ENCODE measurements around the gene GOLGB1. TPM values are rescaled to one million over a fixed set of nuclear protein-coding genes. Genes with fewer than 3 reads are reported as not detected.

GOLGB1 gene
- total RNA-seq, 1 experiment from 2014 or later: 26.5 TPM

DNA sequence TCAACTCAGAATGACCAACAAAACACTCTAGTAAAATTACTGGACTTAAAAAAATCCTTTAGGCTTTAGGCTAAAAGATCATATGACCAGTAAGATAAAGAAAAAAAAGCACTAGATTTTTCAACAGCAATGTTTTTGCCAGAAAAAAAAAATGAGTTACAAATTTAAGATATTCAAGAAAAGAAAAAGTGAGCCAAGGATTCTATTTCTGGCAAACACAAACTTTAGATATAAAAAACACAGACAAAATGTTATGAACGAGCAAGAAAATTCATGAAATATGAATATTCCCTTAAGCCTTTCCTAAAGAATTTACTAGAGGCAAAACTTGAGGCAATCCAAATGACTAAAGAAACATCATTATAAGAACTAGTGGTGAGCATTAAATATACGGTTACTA lies 8.6 kb downstream of the GOLGB1 start:
- DNase-seq (ENCODE audit: low spot score): no peak

DNA sequence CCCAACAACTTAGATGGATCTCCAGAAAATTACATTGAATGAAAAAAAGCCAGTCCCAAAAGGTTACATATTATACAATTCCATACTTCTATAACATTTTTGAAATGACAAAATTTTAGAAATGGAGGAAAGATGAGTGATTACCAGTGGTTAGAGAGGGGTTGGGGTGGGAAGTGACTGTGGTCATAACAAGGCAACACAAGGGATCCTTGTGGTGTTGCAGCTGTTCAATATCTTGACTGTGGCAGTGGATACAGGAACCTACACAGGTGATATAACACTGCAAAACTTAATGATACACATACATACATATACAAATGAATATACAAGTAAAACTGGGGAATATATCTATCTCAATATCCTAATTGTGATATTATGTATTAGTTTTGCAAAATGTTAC lies 9.6 kb downstream of the GOLGB1 start:
- DNase-seq (ENCODE audit: low spot score): no peak

- no peak for DNase-seq (ENCODE audit: low spot score)
These were observed 11.9 kb downstream of the GOLGB1 start for GRCh38 chr3:121737644-121738043.

DNA sequence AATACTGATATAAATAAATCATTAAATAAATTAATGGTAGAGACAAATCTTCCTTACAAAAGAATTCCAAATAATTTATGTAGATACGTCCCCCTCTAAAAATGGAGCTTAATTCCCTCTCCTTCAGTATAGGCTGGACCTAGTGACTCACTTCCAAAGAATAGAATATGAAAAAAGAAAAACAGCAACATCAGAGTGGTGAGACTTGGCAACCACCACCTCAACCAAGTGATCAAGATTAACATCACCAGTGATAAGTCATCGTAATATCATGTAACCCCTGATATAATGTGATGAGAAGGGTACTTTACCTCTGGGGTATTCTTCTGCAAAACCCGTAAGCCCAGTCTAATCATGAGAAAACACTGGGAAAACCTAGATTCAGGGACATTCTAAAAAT lies 13.4 kb downstream of the GOLGB1 start:
- peak; percentile 5 for DNase-seq (ENCODE audit: low spot score)

GRCh38 chr3:121735047-121735696 lies 14.4 kb downstream of the GOLGB1 start:
- no peak for DNase-seq (ENCODE audit: low spot score)

GRCh38 chr3:121730940-121731687 lies 18.4 kb downstream of the GOLGB1 start:
- DNase-seq (ENCODE audit: low spot score): no peak

DNA sequence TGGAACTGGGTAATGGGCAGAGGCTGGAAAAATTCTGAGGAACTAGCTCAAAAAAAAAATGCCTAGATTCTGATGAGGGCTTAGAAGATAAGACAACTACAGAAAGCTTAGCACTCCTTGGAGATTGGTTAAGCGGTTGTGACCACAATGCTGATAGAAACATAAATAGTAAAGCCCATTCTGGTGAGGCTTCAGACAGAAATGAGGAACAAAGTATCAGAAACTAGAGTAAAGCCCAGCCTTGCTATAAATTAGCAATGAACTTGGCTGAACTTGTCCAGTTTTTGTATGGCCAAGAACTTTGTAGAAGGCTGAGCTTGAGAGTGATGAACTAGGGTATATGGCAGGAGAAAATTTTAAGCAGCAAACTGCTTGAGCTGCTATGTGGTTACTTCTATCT lies 25.4 kb downstream of the GOLGB1 start:
- DNase-seq (ENCODE audit: low spot score): no peak

DNA sequence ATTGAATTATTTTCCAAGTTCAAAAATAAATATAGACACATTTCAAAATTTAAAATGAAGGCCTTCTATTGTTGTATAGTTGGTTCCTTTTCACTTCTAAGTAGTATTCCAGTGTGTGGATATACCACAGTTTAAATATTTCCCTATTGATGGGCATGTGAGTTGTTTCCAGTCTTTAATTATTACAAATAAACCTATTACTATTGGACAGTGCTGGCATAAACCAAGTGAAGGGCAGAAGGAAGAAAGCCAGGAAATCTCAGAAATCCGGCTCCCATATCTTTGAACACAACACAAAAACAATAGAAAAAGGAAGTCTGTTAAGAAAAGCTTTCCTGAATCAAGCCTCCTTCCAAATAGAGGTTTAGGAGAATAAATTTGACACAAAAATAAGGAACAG lies 26.1 kb downstream of the GOLGB1 start:
- DNase-seq (ENCODE audit: low spot score): no peak

- DNase-seq (ENCODE audit: low spot score): no peak
These were observed 27.1 kb downstream of the GOLGB1 start for GRCh38 chr3:121722411-121722810.

DNA sequence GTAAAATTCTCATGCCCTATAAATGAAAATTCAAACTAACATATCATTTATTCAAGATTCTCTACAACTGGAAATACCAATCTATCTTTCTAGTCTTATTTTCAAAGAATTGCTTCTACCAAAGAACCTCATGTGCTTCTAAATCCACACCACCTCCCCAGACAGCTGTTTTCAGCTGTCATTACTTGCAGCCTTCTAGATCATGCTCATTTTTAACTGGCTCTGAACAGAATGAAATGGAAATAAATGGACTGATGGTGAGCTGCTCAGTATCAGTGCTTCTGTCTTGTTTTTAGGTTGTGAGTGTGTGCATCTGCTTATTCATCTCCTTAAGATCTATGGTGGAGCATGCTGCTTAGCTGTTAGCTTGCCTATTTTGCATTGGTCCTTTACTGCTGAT lies 29.4 kb downstream of the GOLGB1 start:
- no peak for DNase-seq (ENCODE audit: low spot score)

DNA sequence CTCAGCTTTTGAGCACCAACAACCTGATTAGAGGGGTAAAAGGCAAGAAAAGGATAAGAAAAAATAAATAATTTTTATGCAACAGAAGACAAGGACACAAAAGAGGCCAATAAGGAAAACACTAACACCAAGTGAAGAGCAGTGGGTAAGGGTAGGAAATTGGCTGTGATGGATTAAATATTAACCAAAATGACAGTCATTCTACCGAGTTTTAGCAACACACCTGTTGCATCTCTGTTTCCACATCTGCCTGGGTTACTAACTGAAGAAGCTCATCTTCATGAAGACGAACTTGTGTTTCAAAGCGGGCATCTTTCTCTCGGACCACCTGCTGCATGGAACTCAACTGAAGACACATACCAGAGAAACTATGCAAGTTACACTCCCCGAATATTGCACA lies 30.1 kb downstream of the GOLGB1 start:
- DNase-seq (ENCODE audit: low spot score): no peak

DNA sequence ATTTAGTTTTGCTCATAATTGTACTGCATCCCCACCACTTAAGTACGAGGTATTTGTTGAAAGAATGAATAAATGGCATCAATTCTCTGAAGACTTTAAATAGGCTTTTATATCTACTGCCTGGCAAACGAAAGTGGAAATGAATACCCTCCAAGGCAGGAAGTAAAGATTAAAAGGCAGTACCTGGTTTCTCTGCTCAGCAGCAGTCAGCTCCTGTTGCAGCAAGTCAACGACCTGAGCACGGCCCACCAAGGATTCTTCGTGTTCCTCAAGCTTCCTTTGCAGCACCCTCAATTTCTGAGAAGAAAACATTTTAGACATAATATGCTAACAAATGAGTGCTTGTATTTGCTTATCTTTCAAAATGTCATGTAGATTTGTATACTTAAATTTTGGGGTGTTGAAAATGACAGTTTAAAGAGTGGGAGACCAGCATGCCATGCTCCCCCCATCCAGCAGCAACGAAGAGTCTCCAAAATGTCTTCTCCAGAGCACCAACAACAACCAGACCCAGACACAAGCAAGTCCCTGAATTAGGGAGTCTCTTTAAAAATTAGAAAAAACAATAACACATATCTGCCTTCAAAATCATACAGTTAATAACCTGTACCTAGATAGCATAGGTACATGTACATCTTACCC lies 31.2 kb downstream of the GOLGB1 start:
- DNase-seq (ENCODE audit: low spot score): no peak

- DNase-seq (ENCODE audit: low spot score): no peak
These were observed 39.2 kb downstream of the GOLGB1 start for GRCh38 chr3:121710347-121710746.

- DNase-seq (ENCODE audit: low spot score): no peak
These were observed 41.8 kb downstream of the GOLGB1 start for GRCh38 chr3:121707531-121708273.

DNA sequence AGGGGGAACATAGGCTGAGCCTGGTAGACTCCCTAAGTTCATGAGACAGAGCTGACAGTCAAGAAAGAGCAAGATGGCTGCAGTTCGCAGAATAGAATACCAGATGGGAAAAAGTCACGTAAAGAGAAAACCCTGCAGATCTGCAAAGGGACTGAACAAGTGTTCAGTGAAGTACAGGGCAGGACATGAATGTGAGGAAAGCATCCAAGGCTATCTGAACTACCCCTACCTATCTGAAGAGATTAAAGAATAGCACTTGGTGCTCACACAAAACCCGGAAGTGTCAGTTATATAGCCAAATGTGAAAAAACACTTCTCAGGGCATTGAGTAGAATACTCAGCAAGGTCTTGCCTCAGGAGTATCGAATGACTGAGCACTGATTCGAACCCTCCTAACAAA lies 44.0 kb downstream of the GOLGB1 start:
- DNase-seq (ENCODE audit: low spot score): no peak

- no peak for DNase-seq (ENCODE audit: low spot score)
These were observed 45.6 kb downstream of the GOLGB1 start for GRCh38 chr3:121703973-121704372.

DNA sequence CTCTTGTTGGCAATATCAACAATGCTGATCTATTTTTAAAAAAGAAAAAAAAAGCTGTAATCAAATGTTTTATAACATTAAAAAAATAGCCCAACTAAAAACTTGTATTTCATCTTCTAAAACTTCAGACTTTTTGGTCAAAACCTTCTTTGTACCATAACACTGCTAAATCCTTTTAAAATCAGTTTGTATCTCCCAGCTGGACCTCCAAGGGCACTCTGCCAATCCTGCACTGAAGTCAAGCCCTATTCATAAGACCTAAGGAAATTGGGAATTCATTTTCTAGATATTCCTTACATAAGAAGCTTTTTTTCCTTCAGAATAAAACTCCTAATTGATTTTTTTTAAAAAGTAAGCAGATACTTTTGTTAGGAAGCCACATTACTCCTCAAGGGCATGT lies 50.6 kb downstream of the GOLGB1 start:
- DNase-seq (ENCODE audit: low spot score): no peak

DNA sequence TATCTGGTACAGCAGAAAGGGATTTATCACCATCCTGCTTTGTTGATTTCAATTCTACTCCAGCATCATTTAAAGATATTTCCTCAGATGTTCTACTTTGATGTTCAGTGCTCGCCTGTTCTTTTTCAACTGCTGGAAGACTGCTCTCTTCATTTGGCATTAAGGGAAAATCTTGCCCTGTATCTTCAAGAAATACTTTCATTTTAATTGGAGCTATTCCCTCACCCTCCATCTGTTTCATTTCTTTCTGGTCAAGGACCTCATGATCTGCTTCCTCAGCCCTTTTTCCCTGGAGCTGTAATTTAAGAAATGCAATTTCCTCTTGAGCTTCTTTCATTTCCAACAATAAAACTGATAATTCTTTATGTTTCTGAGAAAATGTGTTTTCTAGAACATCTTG lies 51.1 kb downstream of the GOLGB1 start:
- no peak for DNase-seq (ENCODE audit: low spot score)

DNA sequence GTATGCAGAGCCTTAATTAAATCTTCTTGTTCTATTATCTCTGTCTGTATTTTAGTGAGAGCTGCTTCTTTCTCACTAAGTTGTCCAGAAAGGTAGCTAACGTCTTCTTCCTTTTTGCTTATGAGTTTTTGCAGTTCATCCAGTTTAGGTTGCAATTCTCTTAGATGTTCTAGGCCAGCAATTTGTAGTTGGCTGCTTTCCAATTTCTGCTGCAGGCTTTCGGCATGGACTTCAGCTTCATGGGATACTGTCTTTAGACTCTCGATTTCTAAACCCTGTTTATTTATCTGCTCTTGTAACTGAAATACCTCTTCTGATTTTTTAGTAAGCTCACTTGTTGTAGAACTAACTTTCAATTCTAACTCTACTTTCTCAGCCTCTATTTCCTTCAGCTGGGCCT lies 53.4 kb downstream of the GOLGB1 start:
- no peak for DNase-seq (ENCODE audit: low spot score)

GRCh38 chr3:121692010-121692699 lies 57.4 kb downstream of the GOLGB1 start:
- DNase-seq (ENCODE audit: low spot score): no peak

DNA sequence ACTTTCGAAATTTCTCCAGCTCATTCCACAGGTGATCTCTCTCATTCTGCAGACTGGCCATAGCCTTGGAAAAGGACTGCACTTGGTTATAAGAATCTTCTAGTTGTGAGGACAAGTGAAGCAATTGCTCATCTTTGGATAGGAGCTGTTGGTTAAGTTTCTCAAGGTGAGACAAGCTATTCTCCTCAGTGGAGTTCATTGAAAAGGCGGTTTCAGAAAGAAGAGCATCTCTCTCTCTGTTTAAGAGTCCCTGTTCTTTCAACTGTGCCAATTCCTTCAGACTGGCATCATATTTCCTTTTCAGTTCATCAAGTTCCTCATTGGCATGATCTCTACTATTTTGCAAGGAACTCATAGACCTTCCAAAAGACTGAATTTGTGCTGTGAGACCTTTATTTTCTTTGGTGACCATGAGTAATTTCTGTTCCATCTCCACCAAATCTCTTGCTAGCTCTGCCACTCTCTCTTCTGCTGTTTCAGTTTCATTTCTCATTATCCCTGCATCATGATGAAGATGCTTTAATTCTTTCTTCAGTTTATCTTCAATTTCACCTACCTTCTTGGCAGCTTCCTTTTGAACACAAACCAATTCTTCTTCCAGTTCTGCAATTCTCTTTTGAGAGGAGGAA lies 58.6 kb downstream of the GOLGB1 start:
- DNase-seq (ENCODE audit: low spot score): no peak
